GM18909 (cell line): ENCODE data around the gene MACF1.
"Not testable (repeated sequence)": the region's sequence is repeated elsewhere in the genome, so short reads cannot be mapped to it uniquely, and the experiment has no call there.

ENCODE experiments used
- ATAC-seq: cut with Tn5 transposase; IDR thresholded peaks from one replicate; pipeline ENCODE4 v1.9.1; 2021; ENCODE audit warnings: mild to moderate bottlenecking; ENCODE audit not compliant: unreplicated experiment, poor library complexity

The MACF1 gene, protein sequence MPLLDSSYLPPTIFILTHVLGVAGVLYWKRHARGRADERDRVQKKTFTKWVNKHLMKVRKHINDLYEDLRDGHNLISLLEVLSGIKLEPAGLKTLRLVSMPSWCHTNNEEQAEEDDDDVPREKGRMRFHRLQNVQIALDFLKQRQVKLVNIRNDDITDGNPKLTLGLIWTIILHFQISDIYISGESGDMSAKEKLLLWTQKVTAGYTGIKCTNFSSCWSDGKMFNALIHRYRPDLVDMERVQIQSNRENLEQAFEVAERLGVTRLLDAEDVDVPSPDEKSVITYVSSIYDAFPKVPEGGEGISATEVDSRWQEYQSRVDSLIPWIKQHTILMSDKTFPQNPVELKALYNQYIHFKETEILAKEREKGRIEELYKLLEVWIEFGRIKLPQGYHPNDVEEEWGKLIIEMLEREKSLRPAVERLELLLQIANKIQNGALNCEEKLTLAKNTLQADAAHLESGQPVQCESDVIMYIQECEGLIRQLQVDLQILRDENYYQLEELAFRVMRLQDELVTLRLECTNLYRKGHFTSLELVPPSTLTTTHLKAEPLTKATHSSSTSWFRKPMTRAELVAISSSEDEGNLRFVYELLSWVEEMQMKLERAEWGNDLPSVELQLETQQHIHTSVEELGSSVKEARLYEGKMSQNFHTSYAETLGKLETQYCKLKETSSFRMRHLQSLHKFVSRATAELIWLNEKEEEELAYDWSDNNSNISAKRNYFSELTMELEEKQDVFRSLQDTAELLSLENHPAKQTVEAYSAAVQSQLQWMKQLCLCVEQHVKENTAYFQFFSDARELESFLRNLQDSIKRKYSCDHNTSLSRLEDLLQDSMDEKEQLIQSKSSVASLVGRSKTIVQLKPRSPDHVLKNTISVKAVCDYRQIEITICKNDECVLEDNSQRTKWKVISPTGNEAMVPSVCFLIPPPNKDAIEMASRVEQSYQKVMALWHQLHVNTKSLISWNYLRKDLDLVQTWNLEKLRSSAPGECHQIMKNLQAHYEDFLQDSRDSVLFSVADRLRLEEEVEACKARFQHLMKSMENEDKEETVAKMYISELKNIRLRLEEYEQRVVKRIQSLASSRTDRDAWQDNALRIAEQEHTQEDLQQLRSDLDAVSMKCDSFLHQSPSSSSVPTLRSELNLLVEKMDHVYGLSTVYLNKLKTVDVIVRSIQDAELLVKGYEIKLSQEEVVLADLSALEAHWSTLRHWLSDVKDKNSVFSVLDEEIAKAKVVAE (N-terminal part only)

DNA sequence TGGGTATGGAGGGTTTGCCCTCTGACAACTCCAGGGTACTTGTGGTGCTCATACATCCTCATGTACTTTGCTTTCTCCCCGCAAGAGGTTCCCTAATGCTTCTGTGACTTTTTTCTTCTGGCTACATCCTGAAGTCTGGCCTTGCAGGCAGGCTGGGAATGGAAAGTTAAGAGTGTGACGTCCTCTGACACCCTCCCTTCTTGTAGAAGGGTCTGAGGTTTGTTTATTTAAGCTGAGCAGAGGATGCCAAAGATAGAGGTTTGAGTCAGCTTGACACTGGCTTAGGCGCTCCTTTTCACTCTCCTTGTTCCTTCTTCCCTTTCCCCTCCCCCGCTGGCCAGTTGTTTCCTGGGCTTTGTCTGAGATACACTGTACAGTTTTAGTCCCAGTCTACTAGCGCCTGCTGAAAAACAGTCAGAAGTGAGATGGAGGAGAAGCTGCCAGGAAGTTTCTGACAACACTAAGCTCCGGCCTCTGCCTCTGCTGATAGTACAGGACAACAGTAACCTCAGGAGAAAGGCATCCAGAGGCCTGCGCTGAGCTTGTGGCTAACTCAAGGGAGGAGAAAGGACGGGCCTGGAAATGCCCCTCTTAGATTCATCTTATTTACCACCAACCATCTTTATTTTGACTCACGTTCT, at the start of gene MACF1:
Gene MACF1 (plus strand): TSS at position 255 of the 641 bp plus-strand sequence. CDS start 328 bp downstream, at position 583.
- no peak for ATAC-seq

DNA sequence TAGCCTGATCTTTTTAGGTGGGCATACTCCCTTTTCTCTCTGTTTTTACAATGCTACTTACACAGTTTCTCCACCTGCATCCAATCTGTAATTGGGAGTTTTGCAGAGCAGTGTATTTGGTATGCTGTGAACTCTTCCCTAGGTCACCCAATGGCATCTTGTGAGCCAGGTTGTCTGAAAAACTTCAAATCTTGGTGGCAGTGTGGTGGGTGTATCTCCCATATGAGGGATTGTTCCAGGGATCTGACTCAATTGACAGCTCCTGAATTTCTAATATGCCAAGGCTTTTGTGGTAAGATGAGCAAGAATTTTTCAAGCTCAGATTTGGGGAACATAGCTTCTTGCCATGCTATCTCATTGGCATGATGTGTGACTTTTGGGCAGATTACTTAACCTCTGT, 47.2 kb upstream of the MACF1 start:
- ATAC-seq = no peak

DNA sequence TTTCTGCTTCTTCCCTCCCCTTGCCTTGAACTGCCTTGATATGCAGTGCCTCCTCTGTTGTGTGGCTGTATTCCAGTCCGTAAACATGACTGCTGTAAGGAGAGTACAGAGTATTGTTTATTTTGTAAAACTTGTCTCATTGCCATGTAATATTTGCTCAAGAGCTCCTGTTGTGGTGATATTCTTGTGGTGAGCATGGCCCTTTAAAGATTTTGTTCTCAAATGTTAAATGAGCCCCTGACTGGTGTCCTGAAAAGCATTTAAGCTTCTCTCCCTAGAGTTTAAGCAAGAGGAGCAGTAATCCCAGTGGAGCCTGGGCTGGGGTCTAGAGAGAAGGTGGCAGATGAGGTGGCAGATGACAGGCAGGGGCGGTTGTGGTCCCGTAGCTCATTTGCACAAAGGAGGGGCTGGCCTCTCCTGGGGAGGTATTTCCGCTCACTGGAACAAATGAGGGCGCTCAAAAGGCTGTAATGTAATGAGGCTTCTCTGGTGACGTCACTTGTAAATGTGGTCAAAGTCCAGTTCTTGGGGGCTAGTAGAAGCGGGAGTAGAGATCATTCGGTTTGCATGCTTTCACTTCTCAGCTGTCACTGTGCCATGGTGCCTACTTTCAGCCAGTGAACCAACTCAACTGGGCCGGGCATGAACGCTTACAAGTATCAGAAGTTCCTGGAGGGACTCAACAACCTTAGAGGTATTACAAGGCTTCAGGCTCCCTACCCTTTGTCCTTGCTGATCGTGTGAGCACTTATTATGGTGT, 46.0 kb upstream of the MACF1 start:
- ATAC-seq = no peak

DNA sequence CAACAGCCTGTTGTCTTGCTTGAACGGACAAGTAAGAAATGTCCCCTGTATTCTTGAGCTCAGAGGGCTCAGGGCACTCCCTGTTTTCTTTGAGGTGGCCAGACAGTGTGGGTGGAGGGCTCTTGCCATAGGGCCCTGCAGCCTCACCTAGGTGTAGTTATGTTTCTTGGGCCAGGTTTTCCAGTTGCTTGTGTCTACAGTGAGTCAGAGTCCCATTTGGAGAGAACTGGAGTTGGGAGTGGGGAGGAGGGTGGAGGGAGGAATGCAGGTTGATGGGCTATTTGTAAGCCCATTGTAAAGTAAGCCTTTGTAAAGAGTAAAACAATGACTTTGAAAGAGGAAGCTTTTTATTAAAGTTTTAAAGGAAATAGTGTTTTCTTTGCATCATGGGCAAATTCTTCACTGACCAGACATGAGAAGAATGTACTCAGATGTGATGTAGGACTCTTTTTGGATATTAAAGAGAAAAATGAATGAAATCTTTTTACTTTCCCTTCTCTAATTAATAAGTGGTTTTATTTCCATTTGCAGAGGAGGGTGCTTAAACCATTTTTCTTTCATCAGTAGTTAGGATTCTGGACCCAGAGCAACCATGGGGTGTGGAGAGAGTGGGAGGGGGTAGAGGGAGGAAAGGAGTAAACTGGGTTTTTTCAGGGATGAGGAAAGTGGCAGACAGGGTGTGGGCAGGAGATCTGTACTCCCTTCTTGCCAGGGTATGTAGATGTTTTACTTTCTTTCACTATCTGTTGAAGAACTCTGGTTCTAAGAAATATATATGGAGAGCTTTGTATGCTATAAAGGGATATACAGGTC, 45.1 kb upstream of the MACF1 start:
- no peak for ATAC-seq

DNA sequence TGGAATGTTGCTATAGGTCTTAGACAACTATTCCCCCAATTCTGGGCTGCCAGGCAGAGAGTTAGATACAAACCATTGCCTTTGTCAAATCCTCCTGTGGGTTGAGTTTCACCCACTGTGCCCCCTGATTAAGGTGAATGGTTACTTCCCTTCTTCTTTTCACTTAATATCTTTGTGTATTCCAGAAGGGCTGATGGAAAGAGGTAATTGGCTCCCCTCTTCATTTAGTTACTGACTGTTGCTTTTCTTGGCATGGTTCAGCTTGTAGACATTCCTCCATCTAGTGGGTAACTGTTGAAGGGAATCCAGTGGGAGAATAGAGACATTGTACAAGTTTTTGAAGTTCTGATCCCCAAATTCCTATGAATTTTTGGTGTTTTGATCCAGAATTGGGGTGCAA, 43.8 kb upstream of the MACF1 start:
- no peak for ATAC-seq

DNA sequence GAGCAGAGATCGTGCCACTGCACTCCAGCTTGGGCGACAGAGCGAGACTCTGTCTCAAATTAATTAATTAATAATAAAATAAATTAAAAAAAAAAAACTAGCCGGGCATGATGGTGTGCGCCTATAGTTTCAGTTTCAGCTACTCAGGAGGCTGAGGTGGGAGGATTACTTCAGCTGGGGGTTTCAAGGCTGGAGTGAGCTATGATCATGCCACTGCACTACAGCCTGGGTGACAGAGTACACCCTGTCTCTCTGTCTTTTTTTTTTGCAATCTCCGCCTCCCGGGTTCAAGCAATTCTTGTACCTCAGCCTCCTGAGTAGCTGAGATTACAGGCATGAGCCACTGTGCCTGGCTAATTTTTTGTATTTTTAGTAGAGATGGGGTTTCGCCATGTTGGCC, 42.7 kb upstream of the MACF1 start:
- not testable (repeated sequence) for ATAC-seq

DNA sequence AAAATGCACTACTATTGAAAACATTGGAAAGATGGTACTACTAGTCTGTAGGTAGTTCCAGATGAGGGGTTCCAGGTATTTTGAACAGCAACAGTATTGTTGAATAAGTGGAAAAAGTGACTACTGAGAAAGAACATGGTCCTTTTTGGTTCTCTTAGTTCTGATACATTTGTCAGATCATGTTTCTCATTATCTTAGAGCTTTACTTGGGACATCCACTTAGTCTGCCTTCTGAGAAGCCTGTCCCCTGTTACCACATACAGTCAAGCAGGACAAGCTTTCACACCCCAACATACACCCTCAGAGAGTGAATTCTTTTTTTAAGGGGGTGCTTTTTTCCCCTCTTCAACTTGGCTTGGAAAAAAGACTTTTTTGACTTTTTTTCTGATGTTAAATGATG, 41.0 kb upstream of the MACF1 start:
- ATAC-seq = no peak

DNA sequence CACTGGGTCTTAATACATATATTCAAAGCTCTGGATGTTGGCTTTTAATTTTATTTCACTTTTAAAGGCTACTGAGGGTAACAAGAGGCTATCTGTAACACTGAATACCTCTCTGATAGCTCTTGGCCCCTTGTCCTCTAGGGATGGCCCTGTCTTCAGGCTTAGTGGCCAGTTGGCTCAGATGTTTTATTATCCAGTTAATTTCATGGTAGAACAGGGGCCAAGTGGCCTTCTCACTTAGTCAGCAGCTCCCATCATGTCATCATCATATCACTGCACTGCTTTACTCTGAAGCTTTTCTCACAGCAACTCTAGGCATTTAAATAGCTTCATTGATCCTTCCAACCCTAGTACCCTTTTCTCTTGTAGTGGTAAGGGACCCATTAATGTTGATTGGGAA, 40.2 kb upstream of the MACF1 start:
- ATAC-seq = no peak

DNA sequence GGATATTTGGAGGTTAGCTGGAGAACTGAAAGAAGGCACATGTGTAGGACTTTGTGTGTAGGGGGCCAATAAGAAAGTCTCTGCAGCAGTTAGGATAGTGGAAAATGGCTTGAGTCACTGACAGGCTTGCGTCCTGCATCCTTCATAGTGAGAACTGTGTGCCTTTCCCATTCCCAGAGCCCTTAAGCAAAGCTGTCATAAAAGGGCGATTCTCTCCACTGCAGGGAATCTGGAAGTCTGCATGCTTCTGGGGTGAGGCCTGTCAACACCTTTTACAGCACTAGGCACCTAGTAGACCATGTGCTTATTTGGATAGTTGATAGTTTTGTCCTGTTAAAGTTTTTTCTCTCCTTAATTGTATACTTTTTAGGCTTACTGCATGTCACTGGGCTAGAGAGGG, 39.4 kb upstream of the MACF1 start:
- no peak for ATAC-seq

DNA sequence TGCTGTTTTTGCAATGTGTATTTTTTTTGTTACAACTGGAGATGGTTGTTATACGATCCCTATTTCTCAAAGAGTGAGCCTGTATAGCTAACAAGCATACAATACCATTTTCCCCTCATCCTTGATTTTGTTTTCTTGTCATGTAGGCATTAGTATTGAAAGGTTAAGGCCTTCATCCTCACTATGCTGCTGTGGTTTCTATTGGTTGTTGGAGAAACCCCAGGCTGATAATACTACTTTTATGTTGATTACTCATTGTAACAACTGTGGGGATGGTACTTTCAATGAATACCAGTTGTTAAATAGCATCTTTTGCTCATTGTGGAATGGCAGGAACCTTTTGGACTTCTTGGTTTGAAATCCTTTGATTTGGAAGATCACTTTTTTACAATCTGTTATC, 39.0 kb upstream of the MACF1 start:
- no peak for ATAC-seq

DNA sequence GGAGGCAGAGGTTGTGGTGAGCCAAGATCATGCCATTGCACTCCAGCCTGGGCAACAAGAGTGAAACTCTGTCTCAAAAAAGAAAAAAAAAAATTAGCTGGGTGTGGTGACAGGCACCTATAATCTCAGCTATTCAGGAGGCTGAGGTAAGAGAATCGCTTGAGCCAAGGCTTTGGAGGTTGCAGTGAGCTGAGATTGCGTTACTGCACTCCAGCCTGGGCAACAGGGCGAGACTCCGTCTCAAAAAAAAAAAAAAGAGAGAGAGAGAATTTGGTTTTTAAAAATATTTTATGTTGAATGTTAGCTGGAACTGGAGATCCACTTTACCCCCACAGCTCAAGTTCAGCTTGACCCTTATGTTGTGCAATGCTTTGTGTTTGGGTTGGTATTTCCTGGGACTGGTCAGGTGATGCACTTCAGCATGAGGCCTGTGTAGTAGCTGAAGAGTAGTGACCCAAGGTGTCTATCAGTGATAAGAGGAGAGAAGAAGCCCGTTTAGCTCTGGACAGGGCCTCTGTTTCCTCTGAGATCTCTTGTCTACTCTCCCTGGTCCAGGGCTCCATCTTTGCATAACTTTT, 36.8 kb upstream of the MACF1 start:
- ATAC-seq = no peak

DNA sequence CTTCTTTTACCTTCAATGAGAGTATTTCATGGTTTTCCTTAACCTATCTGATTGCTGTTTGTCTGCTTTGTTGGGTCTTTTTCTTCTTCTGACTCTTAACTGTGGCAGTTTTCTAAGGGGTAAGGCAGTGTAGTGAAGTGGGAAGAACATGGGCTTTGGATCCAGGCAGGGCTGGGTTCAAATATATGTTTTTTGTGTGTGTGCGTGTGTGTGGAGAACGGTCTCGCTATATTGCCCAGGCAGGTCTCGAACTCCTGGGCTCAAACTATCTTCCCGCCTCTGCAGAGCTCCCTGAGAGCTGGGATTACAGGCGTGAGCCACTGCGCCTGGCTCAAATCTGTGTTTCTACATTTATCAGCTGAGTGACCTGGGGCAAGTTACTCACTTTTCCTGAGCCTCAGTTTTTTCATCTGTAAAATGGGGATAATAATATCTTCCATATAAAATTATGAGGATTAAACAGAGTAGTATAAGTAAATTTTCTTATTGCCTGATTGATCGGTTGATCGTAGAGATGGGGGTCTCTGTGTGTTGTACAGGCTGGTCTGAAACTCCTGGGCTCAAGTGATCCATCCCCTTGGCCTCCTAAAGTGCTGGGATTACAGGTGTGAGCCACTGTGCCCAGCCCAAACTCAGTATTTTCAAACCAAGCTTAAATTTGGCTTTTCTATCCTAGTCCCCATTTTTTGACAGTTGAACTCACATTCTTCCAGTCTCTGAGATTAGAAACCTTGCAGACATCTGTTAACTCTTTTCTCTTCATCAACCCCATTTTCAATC, 36.0 kb upstream of the MACF1 start:
- ATAC-seq = no peak

DNA sequence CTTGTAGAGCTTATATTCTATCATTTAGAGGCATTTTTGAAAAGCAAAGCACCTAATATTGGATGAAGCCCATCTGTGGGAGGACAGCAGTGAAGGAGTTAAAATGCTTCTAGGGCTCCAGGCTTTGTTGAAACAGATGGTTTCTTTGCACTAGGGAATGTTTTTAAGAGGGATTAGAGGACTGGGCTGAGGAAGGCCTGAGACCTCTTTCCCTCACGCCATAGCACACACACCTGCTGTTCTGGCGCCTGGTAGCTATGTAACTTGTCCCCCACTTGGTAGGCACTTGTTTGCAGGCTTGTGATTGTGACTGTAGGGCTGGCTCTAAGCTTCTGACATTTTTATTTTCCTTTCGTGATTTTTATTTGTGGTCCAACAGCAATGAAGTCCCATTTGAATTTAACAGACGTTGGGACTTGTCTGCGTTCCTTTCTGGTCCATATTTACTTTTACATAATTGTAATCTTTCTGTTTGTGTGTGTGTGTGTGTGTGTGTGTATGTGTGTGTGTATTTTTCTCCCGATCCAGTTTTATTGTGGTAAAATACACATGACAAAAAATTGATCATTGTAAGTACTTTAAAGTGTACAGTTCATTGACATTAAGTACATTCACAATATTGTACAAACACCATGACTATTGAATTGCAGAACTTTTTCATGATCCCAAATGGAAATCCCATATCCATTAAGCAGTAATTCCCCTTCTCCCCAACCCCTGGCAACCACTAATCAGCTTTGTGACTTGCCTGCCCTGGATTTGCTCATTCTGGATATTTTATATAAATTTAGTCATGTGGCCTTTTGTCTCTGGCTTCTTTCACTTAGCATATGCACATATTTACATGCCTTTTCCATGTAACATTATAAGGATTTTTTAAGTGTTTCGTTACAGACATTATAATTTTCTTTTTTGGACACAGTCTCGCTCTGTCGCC, 33.5 kb upstream of the MACF1 start:
- no peak for ATAC-seq

DNA sequence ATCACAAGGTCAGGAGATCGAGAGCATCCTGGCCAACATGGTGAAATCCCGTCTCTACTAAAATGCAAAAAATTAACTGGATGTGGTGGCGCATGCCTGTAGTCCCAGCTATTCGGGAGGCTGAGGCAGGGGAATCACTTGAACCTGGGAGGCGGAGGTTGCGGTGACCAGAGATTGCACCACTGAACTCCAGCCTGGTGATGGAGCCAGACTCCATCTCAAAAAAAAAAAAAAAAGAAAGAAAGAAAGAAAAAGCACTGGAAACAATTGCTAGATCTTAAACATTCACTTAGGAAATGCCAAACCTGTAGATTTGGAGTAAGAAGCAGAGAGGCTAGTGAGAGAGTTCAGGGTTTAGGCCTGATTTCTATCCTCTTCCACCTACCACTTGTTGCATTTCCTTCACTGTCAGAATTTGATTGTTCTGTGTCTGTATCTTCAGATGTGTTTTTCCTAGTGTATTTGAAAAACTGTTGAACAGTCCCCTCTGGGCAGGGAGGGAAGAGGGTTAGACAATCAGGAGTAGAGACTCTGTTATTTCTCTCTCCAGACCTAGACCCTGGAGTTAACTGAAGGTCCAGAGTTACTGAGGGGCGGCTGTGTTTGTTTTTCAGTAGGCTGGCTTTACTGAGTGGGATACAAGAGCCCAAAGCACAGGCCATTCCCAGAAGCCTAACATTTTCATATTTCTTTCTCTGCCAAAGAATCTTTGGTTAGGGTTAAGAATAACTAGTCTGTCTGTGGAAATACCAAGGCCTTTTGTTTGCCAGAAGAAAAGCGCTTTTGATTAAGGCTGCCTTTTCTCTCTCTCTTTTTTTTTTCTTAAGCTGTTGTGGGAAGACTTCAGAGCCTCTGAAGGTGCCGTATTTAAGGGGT, 31.1 kb upstream of the MACF1 start:
- no peak for ATAC-seq

DNA sequence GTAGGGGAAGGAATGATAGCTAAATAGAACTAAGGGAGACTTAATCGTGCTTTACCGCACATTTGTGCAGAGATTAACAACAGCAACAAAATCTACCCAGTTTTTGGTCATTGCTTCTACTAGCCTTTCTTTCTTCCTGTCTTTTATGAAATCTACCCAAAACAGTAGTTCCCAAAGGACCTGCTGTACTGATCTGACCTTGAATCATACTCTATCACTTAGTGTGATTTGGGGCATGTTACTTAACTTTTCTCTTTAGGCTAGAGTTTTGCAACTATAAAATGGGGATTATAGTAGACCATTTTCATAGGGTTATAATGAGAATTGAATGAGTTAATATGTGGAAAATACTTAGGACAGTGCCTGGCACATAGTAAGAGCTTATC, 30.5 kb upstream of the MACF1 start:
- ATAC-seq = no peak
